ENCODE measurements around the gene EHD2. TPM values are rescaled to one million over a fixed set of nuclear protein-coding genes. Genes with fewer than 3 reads are reported as not detected.
A peak's percentile ranks its signal among the peaks of the same experiment; 100 is the strongest.

EHD2 gene
- total RNA-seq, 1 donor from 2014 or later = 148 TPM

DNA sequence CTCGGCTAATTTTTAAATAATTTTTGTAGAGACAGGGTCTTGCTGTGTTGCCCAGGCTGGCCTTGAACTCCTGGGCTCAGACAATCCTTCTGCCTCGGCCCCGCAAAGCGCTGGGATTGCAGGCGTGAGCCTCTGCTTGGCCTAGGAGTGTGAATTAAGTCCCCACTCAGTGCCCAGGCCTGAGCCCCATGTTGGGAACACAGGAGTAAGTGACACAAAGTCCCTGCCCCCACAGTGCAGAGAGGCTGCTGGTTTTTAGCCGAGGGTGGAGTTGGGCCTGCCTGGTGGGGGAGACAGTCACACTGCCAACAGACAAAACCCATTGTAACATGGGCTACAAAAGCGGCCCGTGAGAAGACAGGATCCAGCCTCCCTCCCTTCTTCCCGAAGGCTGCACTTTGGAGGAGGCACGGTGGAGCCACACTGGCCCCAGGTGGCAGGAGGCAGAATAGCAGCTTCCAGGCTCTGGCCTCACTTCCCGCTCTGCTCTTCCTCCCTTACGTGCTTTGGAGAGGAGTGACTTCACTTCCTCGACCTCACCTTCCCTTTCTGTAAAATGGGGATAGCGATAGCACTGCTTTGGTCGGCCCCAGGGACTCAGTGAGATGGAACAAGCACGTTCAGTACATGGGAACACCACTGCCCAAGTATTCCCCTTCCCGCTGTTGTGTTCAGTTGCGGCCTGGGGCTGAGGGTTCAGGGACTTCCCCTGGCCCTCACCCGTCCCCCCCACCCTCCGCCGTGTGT, 15.2 kb upstream of the EHD2 start:
- no peaks in the 10 kb centered on the region for H3K27me3 ChIP-seq (ENCODE audit: low read depth)
- TF ChIP-seq, protein P1, sequence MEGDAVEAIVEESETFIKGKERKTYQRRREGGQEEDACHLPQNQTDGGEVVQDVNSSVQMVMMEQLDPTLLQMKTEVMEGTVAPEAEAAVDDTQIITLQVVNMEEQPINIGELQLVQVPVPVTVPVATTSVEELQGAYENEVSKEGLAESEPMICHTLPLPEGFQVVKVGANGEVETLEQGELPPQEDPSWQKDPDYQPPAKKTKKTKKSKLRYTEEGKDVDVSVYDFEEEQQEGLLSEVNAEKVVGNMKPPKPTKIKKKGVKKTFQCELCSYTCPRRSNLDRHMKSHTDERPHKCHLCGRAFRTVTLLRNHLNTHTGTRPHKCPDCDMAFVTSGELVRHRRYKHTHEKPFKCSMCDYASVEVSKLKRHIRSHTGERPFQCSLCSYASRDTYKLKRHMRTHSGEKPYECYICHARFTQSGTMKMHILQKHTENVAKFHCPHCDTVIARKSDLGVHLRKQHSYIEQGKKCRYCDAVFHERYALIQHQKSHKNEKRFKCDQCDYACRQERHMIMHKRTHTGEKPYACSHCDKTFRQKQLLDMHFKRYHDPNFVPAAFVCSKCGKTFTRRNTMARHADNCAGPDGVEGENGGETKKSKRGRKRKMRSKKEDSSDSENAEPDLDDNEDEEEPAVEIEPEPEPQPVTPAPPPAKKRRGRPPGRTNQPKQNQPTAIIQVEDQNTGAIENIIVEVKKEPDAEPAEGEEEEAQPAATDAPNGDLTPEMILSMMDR (IDR thresholded peaks at IDR 0.05) = peak; percentile 97
- DNase-seq (peak; percentile 77), ATAC-seq (peak; percentile 87 to 91)
- H3K4me1 ChIP-seq = peaks cover 6% of the 10 kb centered on the region
- intact Hi-C loops (cut with DNase I) = no loop called here
- no peak overlapping the region for H3K4me3 ChIP-seq
- H3K36me3 ChIP-seq = peaks cover 56% of the 10 kb centered on the region
- H3K9me3 ChIP-seq = no peaks in the 10 kb centered on the region
- H3K27ac ChIP-seq = peak overlapping the region; percentile 27

DNA sequence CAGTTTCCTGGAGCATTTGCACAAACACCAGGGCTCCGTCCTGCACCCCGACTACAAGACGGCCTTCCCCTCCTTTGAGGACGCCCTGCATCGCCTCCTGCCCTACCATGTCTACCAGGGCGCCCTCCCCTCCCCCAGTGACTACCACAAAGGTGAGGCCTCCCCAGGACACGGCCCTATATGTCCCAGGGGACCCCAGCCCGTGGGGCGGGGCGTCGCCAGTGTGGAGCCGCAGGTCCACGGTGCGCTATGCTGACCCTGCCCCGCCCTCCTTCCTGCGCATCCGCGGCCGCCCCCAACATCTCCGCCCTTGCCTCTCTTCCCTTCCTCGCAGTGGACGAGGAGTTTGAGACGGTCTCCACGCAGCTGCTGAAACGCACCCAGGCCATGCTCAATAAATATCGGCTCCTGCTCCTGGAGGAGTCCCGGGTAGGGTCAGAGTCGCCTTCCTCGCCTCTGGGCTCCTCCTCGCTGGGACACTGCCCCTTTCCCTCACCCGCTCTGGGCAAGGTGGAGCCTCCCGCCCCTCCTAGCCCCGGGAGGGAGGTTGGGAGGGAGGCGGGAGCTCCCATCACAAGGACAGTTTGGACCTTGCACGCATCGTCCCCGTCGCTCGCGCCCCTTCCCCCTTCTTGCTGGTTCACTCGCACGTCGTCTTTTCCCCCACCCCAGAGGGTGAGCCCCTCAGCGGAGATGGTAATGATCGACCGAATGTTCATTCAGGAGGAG, 14.4 kb upstream of the EHD2 start:
- no peak overlapping the region for H3K4me3 ChIP-seq
- peaks cover 56% of the 10 kb centered on the region for H3K36me3 ChIP-seq
- H3K27me3 ChIP-seq (ENCODE audit: low read depth) = no peaks in the 10 kb centered on the region
- no peak overlapping the region for H3K27ac ChIP-seq
- peaks cover 6% of the 10 kb centered on the region for H3K4me1 ChIP-seq
- H3K9me3 ChIP-seq = no peaks in the 10 kb centered on the region
- peak in 1 of 2 donors; percentile 2 for ATAC-seq
- DNase-seq = no peak
- intact Hi-C loops (cut with DNase I) = no loop called here
- TF ChIP-seq, protein P1 (IDR thresholded peaks at IDR 0.05) = no peak

DNA sequence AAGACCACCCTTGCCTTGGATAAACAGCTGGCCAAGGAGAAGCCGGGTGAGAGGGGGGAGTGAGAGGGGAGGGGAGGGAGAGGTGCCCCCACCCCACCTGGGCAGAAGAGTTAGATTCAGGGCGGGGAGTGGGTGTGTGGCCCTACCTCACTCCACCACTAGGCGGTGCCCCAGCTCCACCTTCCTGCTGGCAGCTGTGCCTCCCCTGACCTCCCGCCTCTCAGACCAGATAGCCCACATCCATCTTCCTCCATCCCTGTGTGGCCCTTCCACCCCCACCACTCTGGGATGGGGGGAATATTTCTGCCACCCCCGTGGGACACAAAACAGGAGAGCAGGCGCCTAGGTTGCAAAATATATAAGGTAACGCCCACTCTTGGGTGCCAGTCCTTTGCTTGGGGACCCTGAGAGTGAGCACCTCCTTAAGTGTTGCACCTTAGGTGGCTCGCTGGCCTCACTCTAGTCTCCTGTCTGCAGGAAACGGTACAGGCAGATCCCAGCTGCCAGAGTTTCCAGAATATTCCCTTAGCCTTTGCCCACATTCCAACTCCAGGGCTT, 13.8 kb upstream of the EHD2 start:
- TF ChIP-seq, protein P1 (IDR thresholded peaks at IDR 0.05) = peak; percentile 71
- peaks cover 56% of the 10 kb centered on the region for H3K36me3 ChIP-seq
- intact Hi-C loops (cut with DNase I) = no loop called here
- H3K9me3 ChIP-seq = no peaks in the 10 kb centered on the region
- peaks cover 6% of the 10 kb centered on the region for H3K4me1 ChIP-seq
- DNase-seq = peak; percentile 66
- no peak overlapping the region for H3K4me3 ChIP-seq
- peak; percentile 66 to 71 for ATAC-seq
- H3K27ac ChIP-seq = no peak overlapping the region
- no peaks in the 10 kb centered on the region for H3K27me3 ChIP-seq (ENCODE audit: low read depth)

DNA sequence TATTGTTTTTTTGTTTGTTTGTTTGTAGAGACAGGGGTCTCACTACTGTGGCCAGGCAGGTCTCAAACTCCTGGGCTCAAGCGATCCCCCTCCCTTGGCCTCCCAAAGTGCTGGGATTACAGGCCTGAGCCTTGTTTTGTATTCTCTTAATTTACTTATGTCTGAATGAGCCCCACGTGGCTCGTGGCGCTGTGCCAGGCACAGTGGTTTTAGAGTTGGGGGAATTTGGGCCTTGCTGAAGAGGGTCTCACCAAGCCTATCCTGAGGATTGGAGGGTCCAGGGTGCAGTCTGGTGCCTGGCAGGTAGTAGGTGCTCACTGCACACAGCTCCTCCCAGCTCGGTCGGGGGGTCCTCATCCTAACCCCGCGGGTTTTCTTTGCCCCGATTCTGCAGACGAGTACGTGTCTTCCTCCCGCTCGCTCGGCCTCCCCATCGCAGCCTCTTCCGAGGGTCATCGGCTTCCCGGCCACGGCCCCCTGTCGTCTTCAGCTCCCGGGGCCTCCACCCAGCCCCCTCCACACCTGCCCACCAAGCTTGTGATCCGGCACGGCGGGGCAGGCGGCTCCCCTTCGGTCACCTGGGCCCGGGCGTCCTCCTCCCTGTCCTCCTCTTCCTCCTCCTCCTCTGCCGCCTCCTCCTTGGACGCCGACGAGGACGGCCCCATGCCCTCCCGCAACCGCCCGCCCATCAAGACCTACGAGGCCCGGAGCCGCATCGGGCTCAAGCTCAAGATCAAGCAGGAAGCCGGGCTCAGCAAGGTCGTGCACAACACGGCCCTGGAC, 12.1 kb upstream of the EHD2 start:
- no peak for ATAC-seq
- H3K4me3 ChIP-seq = no peak overlapping the region
- H3K27ac ChIP-seq = no peak overlapping the region
- intact Hi-C loops (cut with DNase I) = no loop called here
- no peak for DNase-seq
- peaks cover 51% of the 10 kb centered on the region for H3K36me3 ChIP-seq
- H3K27me3 ChIP-seq (ENCODE audit: low read depth) = no peaks in the 10 kb centered on the region
- H3K9me3 ChIP-seq = no peaks in the 10 kb centered on the region
- peaks cover 6% of the 10 kb centered on the region for H3K4me1 ChIP-seq
- TF ChIP-seq, protein P1 (IDR thresholded peaks at IDR 0.05) = no peak

All from lower lobe of right lung (tissue), 2 donors.